ENCODE measurements around the gene GLT1D1. TPM values are rescaled to one million over a fixed set of nuclear protein-coding genes. Genes with fewer than 3 reads are reported as not detected.
"Not testable (repeated sequence)": the region's sequence is repeated elsewhere in the genome, so short reads cannot be mapped to it uniquely, and the experiment has no call there.

Gene GLT1D1
- not detected for total RNA-seq

- no peaks in the 10 kb centered on the region for H3K4me1 Mint-ChIP-seq (ENCODE audit: low read depth)
- H3K4me3 Mint-ChIP-seq: no peak within 1 kb of the TSS
- no peak within 1 kb of the TSS for H3K27ac Mint-ChIP-seq
- CTCF ChIA-PET: no interaction called here
- POLR2A ChIA-PET: no interaction called here
- H3K9me3 Mint-ChIP-seq (ENCODE audit: insufficient read depth): no peaks in the 10 kb centered on the region
- DNase-seq (no peak), ATAC-seq (no peak)
- H3K27me3 Mint-ChIP-seq (ENCODE audit: low read depth): peaks cover 23% of the 10 kb centered on the region
- H3K36me3 Mint-ChIP-seq (ENCODE audit: low read depth): no peaks in the 10 kb centered on the region
Observed at GRCh38 chr12:128852885-128853599, at the start of gene GLT1D1. GLT1D1 (plus strand) TSS chr12:128853478; CDS start chr12:128853582, 104 bp downstream.

DNA sequence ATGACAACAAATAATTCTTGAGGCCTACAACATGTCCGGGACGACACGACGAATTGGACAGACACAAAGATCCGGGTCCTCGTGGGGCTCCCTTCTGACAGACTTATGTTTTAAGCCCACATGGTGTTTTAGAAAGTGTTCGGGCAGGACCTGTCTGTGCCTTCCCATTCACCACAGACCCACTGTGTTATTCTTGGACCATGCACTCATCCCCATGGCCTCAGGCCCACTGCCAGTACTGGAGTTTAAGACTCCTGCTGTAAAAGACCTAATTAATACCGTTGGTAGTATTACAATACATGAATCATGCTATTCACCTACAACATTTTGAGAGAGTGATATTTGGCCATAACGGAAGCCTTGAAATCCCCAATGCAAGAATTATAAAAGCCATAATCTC lies 49.5 kb upstream of the GLT1D1 start:
- ChIA-PET POLR2A (no interaction called here), CTCF (no interaction called here)
- Mint-ChIP-seq H3K27me3 (ENCODE audit: low read depth) (no peaks in the 10 kb centered on the region), H3K4me1 (ENCODE audit: low read depth) (no peaks in the 10 kb centered on the region), H3K27ac (no peak overlapping the region), H3K9me3 (ENCODE audit: insufficient read depth) (no peaks in the 10 kb centered on the region), H3K36me3 (ENCODE audit: low read depth) (peaks cover 64% of the 10 kb centered on the region), H3K4me3 (no peak overlapping the region)
- ATAC-seq (no peak), DNase-seq (no peak)

- ChIA-PET CTCF (interaction anchor here (1.6 kb wide), 1 partner anchor 17 kb away, joined by 4 read pairs; no protein-coding TSS in a partner anchor), POLR2A (no interaction called here)
- ATAC-seq (no peak), DNase-seq (no peak)
- Mint-ChIP-seq H3K4me3 (no peak overlapping the region), H3K36me3 (ENCODE audit: low read depth) (peaks cover 62% of the 10 kb centered on the region), H3K27ac (no peak overlapping the region), H3K4me1 (ENCODE audit: low read depth) (no peaks in the 10 kb centered on the region), H3K27me3 (ENCODE audit: low read depth) (no peaks in the 10 kb centered on the region), H3K9me3 (ENCODE audit: insufficient read depth) (no peaks in the 10 kb centered on the region)
Observed at GRCh38 chr12:128804762-128805161, 48.5 kb upstream of the GLT1D1 start.

DNA sequence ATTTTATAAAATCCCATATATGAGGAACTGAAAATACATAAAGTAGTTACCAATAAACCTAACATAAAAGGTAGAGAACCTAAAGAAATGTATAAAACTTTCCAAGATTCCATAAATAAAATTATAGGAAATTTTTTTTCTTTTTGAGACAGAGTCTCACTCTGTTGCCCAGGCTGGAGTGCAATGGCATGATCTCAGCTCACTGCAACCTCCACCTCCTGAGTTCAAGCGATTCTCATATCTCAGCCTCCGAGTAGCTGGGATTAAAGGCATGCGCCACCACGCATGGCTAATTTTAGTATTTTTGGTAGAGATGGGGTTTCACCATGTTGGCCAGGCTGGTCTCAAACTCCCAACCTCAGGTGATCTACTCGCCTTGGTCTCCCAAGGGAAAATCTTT lies 47.9 kb upstream of the GLT1D1 start:
- H3K9me3 Mint-ChIP-seq (ENCODE audit: insufficient read depth); H3K27me3 Mint-ChIP-seq (ENCODE audit: low read depth); ATAC-seq; H3K4me3 Mint-ChIP-seq; DNase-seq; H3K27ac Mint-ChIP-seq; POLR2A ChIA-PET; H3K4me1 Mint-ChIP-seq (ENCODE audit: low read depth): not testable (repeated sequence)
- H3K36me3 Mint-ChIP-seq (ENCODE audit: low read depth): peaks cover 59% of the 10 kb centered on the region
- CTCF ChIA-PET: interaction anchor here (1.6 kb wide), 1 partner anchor 16 kb away, joined by 4 read pairs; no protein-coding TSS in a partner anchor

- ChIA-PET POLR2A (no interaction called here), CTCF (interaction anchor here (0.9 to 1.6 kb wide), 3 partner anchors 15 to 23 kb away, joined by 3 to 4 read pairs (median 3); no protein-coding TSS in a partner anchor)
- DNase-seq (no peak), ATAC-seq (no peak)
- Mint-ChIP-seq H3K4me3 (no peak overlapping the region), H3K4me1 (ENCODE audit: low read depth) (peaks cover 13% of the 10 kb centered on the region), H3K36me3 (ENCODE audit: low read depth) (peaks cover 51% of the 10 kb centered on the region), H3K27ac (no peak overlapping the region), H3K27me3 (ENCODE audit: low read depth) (no peaks in the 10 kb centered on the region), H3K9me3 (ENCODE audit: insufficient read depth) (no peaks in the 10 kb centered on the region)
Observed at GRCh38 chr12:128806573-128806972, 46.7 kb upstream of the GLT1D1 start.

- H3K27ac Mint-ChIP-seq: no peak overlapping the region
- H3K9me3 Mint-ChIP-seq (ENCODE audit: insufficient read depth): no peaks in the 10 kb centered on the region
- no peak for ATAC-seq
- peaks cover 49% of the 10 kb centered on the region for H3K36me3 Mint-ChIP-seq (ENCODE audit: low read depth)
- no peak for DNase-seq
- peaks cover 16% of the 10 kb centered on the region for H3K4me1 Mint-ChIP-seq (ENCODE audit: low read depth)
- ChIA-PET POLR2A (no interaction called here), CTCF (interaction anchor here (0.9 to 1.3 kb wide), 2 partner anchors 14 to 24 kb away, joined by 3 read pairs; no protein-coding TSS in a partner anchor)
- H3K4me3 Mint-ChIP-seq: no peak overlapping the region
- no peaks in the 10 kb centered on the region for H3K27me3 Mint-ChIP-seq (ENCODE audit: low read depth)
Observed at GRCh38 chr12:128807161-128807724, 46.0 kb upstream of the GLT1D1 start.

GRCh38 chr12:128808651-128809050 lies 44.6 kb upstream of the GLT1D1 start:
- ChIA-PET POLR2A (no interaction called here), CTCF (no interaction called here)
- no peak overlapping the region for H3K27ac Mint-ChIP-seq
- H3K9me3 Mint-ChIP-seq (ENCODE audit: insufficient read depth): no peaks in the 10 kb centered on the region
- peaks cover 46% of the 10 kb centered on the region for H3K36me3 Mint-ChIP-seq (ENCODE audit: low read depth)
- no peak overlapping the region for H3K4me3 Mint-ChIP-seq
- no peak for ATAC-seq
- H3K27me3 Mint-ChIP-seq (ENCODE audit: low read depth): no peaks in the 10 kb centered on the region
- no peak for DNase-seq
- H3K4me1 Mint-ChIP-seq (ENCODE audit: low read depth): peaks cover 24% of the 10 kb centered on the region

DNA sequence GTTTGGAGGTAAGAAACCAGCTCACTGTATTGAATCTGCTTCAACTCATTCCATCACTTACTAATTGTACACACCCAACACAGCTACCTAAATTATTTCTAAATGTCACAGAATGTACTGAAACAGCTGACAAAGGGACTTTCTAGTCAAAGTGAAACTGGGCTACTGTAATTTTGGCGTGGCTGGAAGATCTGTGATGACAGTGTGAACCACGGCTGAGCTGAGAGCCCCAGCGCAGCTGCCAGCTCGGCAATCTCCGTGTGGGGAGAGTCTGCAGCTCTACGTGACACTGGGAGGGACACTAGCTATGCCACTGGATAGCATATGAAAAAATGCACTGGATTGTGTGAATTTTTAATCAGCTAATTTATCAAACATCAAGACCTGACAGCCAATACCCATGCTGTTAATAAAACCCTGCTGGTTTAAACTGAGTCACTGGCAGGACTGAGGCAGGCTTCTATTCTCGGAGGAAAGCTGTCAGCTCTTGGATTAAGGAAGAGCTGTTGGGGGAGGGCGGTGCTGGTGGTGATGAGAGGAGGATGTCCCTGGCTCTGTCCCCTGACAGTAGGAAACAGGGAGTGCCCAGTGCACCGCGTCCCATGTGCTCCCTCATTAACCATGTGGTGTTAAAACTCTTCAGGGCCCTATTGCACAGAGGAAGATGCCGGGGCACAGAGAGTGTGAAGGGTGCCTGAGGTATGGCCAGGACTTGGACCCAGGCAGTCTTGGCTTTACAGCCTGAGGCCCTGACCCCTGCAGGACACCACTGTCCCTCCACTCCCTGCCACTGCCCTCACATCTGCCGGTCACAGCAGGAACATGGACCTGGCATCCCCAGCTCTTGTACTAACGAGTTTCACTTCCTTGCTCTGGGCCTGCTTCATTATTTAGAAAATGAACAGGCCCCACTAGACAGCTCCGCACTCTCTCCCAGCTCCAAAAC lies 42.8 kb upstream of the GLT1D1 start:
- peaks cover 50% of the 10 kb centered on the region for H3K36me3 Mint-ChIP-seq (ENCODE audit: low read depth)
- CTCF ChIA-PET: interaction anchor here (0.7 to 1.4 kb wide), 4 partner anchors 11 to 28 kb away, joined by 3 to 4 read pairs (median 3); no protein-coding TSS in a partner anchor

GRCh38 chr12:128811806-128812205 lies 41.5 kb upstream of the GLT1D1 start:
- no peak overlapping the region for H3K4me3 Mint-ChIP-seq
- POLR2A ChIA-PET: no interaction called here

More for the DNA sequence above, 42.8 kb upstream of the GLT1D1 start:
- H3K27ac Mint-ChIP-seq: no peak overlapping the region
- POLR2A ChIA-PET: interaction anchor here (1.1 to 1.2 kb wide), 2 partner anchors 12 to 14 kb away, joined by 3 to 4 read pairs; partner anchors contain the start of gene SLC15A4
- no peaks in the 10 kb centered on the region for H3K27me3 Mint-ChIP-seq (ENCODE audit: low read depth)
- no peaks in the 10 kb centered on the region for H3K9me3 Mint-ChIP-seq (ENCODE audit: insufficient read depth)
- H3K4me1 Mint-ChIP-seq (ENCODE audit: low read depth): peaks cover 24% of the 10 kb centered on the region
- no peak overlapping the region for H3K4me3 Mint-ChIP-seq
- DNase-seq: no peak
- no peak for ATAC-seq

DNA sequence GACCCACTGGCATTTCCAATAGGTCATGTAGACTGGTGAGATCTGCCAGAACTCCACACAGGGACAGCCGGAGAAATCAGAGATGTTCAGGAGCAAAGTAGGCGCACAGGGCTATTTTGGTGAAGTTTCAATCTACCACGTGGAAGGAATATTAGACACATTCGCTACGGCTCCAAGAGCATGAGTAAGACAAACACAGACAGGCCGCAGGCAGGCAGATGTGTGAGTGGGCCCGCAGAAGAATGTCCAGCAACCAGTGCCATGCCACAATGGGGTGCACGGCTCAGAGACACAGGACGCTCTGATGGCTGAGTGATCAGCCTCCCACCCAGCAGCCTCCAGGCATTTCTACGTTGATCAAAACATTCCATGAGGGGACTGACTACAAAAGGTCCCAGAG lies 39.9 kb upstream of the GLT1D1 start:
- ChIA-PET CTCF (no interaction called here), POLR2A (no interaction called here)
- Mint-ChIP-seq H3K27me3 (ENCODE audit: low read depth) (no peaks in the 10 kb centered on the region), H3K36me3 (ENCODE audit: low read depth) (peaks cover 42% of the 10 kb centered on the region), H3K4me3 (no peak overlapping the region), H3K9me3 (ENCODE audit: insufficient read depth) (no peaks in the 10 kb centered on the region), H3K4me1 (ENCODE audit: low read depth) (peaks cover 43% of the 10 kb centered on the region), H3K27ac (no peak overlapping the region)
- DNase-seq: no peak
- no peak for ATAC-seq

More at GRCh38 chr12:128811806-128812205, 41.5 kb upstream of the GLT1D1 start:
- Mint-ChIP-seq H3K27me3 (ENCODE audit: low read depth) (no peaks in the 10 kb centered on the region), H3K36me3 (ENCODE audit: low read depth) (peaks cover 48% of the 10 kb centered on the region), H3K4me1 (ENCODE audit: low read depth) (peaks cover 29% of the 10 kb centered on the region), H3K27ac (peak overlapping the region; percentile 14), H3K9me3 (ENCODE audit: insufficient read depth) (no peaks in the 10 kb centered on the region)
- ATAC-seq (no peak), DNase-seq (no peak)
- CTCF ChIA-PET: interaction anchor here (1.1 to 1.4 kb wide), 2 partner anchors 18 kb away, joined by 3 read pairs; no protein-coding TSS in a partner anchor

- DNase-seq (no peak), ATAC-seq (no peak)
- Mint-ChIP-seq H3K36me3 (ENCODE audit: low read depth) (peaks cover 38% of the 10 kb centered on the region), H3K4me3 (no peak overlapping the region), H3K27me3 (ENCODE audit: low read depth) (no peaks in the 10 kb centered on the region), H3K9me3 (ENCODE audit: insufficient read depth) (no peaks in the 10 kb centered on the region), H3K4me1 (ENCODE audit: low read depth) (peaks cover 46% of the 10 kb centered on the region), H3K27ac (no peak overlapping the region)
- POLR2A ChIA-PET: no interaction called here
- CTCF ChIA-PET: no interaction called here
Observed at GRCh38 chr12:128813883-128814282, 39.4 kb upstream of the GLT1D1 start.

All from activated CD8-positive, alpha-beta T cell treated with anti-CD3 and anti-CD28 coated beads, Interleukin-2, amount 10 ng/mL, durations not matched to agents 7 days and 5 days (primary cell).